IMR-90 (cell line): ENCODE measurements around the gene FAM174C. TPM values are rescaled to one million over a fixed set of nuclear protein-coding genes. Genes with fewer than 3 reads are reported as not detected.

Source experiments
- ATAC-seq: fragments of 200-7000 bp; cut with Tn5 transposase; 2 replicates; pipeline ENCODE4 v1.9.1; 2020; ENCODE audit warnings: low read depth, mild to moderate bottlenecking, moderate library complexity
- BruUV-seq: library from RNA; stranded (reverse); fragments of 400-500 nt; replicated peaks from 2 replicates; lab custom pipeline; 2021; lab: Mats Ljungman, UMichigan
- CTCF ChIA-PET: fragments of 300-600 bp; formaldehyde crosslinking; extraction: SDS; loops from one replicate; lab custom pipeline; 2021; ENCODE audit warnings: antibody characterized with exemption; lab: Yijun Ruan, JAX
- POLR2A ChIA-PET: fragments of 300-600 bp; sonication (Branson Sonifier 250); formaldehyde crosslinking; loops from one replicate; lab custom pipeline; 2022; ENCODE audit warnings: antibody characterized with exemption; ENCODE audit not compliant: unreplicated experiment; lab: Charles Lee
- DNase-seq: peaks from one replicate; pipeline ENCODE4 v3.0.0; 2013
- H2AFZ ChIP-seq: replicated peaks from 2 replicates; pipeline ENCODE3; 2013; ENCODE audit warnings: low read length, mild to moderate bottlenecking; ENCODE audit not compliant: poor library complexity
- H2AK5ac ChIP-seq: 2 replicates; pipeline ENCODE4 v1.6.1; 2013; ENCODE audit warnings: low read depth, low read length, inconsistent platforms
- H2AK9ac ChIP-seq: replicated peaks from 2 replicates; pipeline ENCODE3; 2013; ENCODE audit warnings: mild to moderate bottlenecking, low read depth, low read length, moderate library complexity; ENCODE audit not compliant: poor library complexity
- H2BK120ac ChIP-seq: 2 replicates; pipeline ENCODE4 v1.6.1; 2013; ENCODE audit warnings: low read depth, low read length, inconsistent platforms
- H2BK15ac ChIP-seq: 3 replicates; pipeline ENCODE4 v1.6.1; 2013; ENCODE audit warnings: low read depth, low read length, inconsistent platforms
- H2BK20ac ChIP-seq: 2 replicates; pipeline ENCODE4 v1.6.1; 2013; ENCODE audit warnings: low read depth, mild to moderate bottlenecking, inconsistent platforms, low read length, moderate library complexity
- H2BK5ac ChIP-seq: 2 replicates; pipeline ENCODE4 v1.6.1; 2013; ENCODE audit warnings: mild to moderate bottlenecking, low read depth, low read length, inconsistent platforms; ENCODE audit not compliant: poor library complexity, severe bottlenecking
- H3K14ac ChIP-seq: replicated peaks from 2 replicates; pipeline ENCODE4 v1.6.1; 2013; ENCODE audit warnings: low read depth, low read length, inconsistent platforms
- H3K18ac ChIP-seq: 2 replicates; pipeline ENCODE4 v1.6.1; 2013; ENCODE audit warnings: low read depth, low read length, control low read depth
- H3K23ac ChIP-seq: 2 replicates; pipeline ENCODE4 v1.6.1; 2013; ENCODE audit warnings: low read depth, low read length, inconsistent platforms
- H3K27ac ChIP-seq: 2 replicates; pipeline ENCODE4 v1.5.1; 2013; ENCODE audit warnings: mild to moderate bottlenecking, control low read depth, low read length; ENCODE audit not compliant: insufficient read depth
- H3K27me3 ChIP-seq: 2 replicates; pipeline ENCODE4 v1.6.1; 2013; ENCODE audit warnings: low read length; ENCODE audit not compliant: control insufficient read depth, insufficient read depth
- H3K36me3 ChIP-seq: 2 replicates; pipeline ENCODE4 v1.6.1; 2013; ENCODE audit warnings: low read length, mixed read lengths; ENCODE audit not compliant: control insufficient read depth, insufficient read depth
- H3K4ac ChIP-seq: 2 replicates; pipeline ENCODE4 v1.6.1; 2013; ENCODE audit warnings: low read depth, low read length, inconsistent platforms
- H3K4me1 ChIP-seq: 2 replicates; pipeline ENCODE4 v1.6.1; 2013; ENCODE audit warnings: low read length, mixed read lengths; ENCODE audit not compliant: control insufficient read depth, insufficient read depth
- H3K4me2 ChIP-seq: 2 replicates; pipeline ENCODE4 v1.6.1; 2013; ENCODE audit warnings: low read depth, mild to moderate bottlenecking, control low read depth, low read length, moderate library complexity
- H3K4me3 ChIP-seq: 2 replicates; pipeline ENCODE4 v1.5.1; 2013; ENCODE audit warnings: low read depth, mild to moderate bottlenecking, control low read depth, low read length, moderate library complexity; ENCODE audit not compliant: insufficient read depth
- H3K56ac ChIP-seq: 2 replicates; pipeline ENCODE4 v1.6.1; 2013; ENCODE audit warnings: low read length, inconsistent platforms; ENCODE audit not compliant: insufficient read depth; ENCODE audit errors: extremely low read depth
- H3K79me1 ChIP-seq, 2 experiments: 2 replicates each; pipeline ENCODE4 v1.6.1; 2013; ENCODE audit warnings: low read length in 2 of 2, inconsistent platforms in 1 of 2, low read depth in 1 of 2
- H3K9ac ChIP-seq: 2 replicates; pipeline ENCODE4 v1.6.1; 2013; ENCODE audit warnings: low read depth, low read length, control low read depth
- H3K9me1 ChIP-seq: 2 replicates; pipeline ENCODE4 v1.6.1; 2013; ENCODE audit warnings: low read length, inconsistent platforms; ENCODE audit not compliant: insufficient read depth
- H3K9me3 ChIP-seq: 2 replicates; pipeline ENCODE4 v1.6.1; 2013; ENCODE audit warnings: low read length; ENCODE audit not compliant: control insufficient read depth, insufficient read depth
- H4K20me1 ChIP-seq: 2 replicates; pipeline ENCODE4 v1.6.1; 2013; ENCODE audit warnings: low read length, inconsistent platforms; ENCODE audit not compliant: insufficient read depth
- H4K5ac ChIP-seq: 2 replicates; pipeline ENCODE4 v1.6.1; 2013; ENCODE audit warnings: mild to moderate bottlenecking, low read depth, low read length, control low read depth
- H4K8ac ChIP-seq, 2 experiments: 2 replicates each; pipeline ENCODE4 v1.6.1; 2013; ENCODE audit warnings: low read depth in 2 of 2, low read length in 2 of 2, control low read depth in 1 of 2, inconsistent platforms in 1 of 2
- H4K91ac ChIP-seq: 2 replicates; pipeline ENCODE4 v1.6.1; 2013; ENCODE audit warnings: low read depth, low read length, inconsistent platforms; ENCODE audit not compliant: insufficient read depth
- MAFK ChIP-seq: IDR thresholded peaks from 2 replicates; pipeline ENCODE4 v1.6.1; 2012; ENCODE audit warnings: low read depth, low read length, improper control_type of control experiment
- POLR2A ChIP-seq: IDR thresholded peaks from 2 replicates; pipeline ENCODE4 v1.6.1; 2012; ENCODE audit warnings: mild to moderate bottlenecking, low read depth, low read length
- WGBS, 2 experiments: methylation state at CpG; one replicate each; pipeline versions ENCODE4 v1.1.5 to v1.1.7; 2013; ENCODE audit warnings: missing lambda C conversion rate in 2 of 2; ENCODE audit not compliant: insufficient read length in 1 of 2; ENCODE audit errors: extremely low coverage in 2 of 2; 5-methylcytosine and 5-hydroxymethylcytosine counted together
- dilution Hi-C: fragments of 300-500 bp; cut with HindIII; formaldehyde crosslinking; loops from one replicate; pipeline ENCODE4 v1.14.3; 2018; ENCODE audit warnings: low sequenced_read_pairs; ENCODE audit not compliant: unreplicated experiment
- in situ Hi-C: fragments of 300-500 bp; cut with MboI; formaldehyde crosslinking; loops from 3 replicates; pipeline ENCODE4 v1.14.3; 2019; ENCODE audit warnings: low sequenced_read_pairs, inconsistent platforms, mixed read lengths
- intact Hi-C: fragments of 100-400 bp; cut with micrococcal nuclease; formaldehyde crosslinking; loops from 2 replicates; pipeline ENCODE4 v1.10.0; 2022
- polyA plus RNA-seq, 3 experiments: library from polyadenylated mRNA; depleted of rRNA; stranded (reverse); fragments of >200 nt; gene quantifications; 2 replicates each; pipeline ENCODE4 v1.2.3, GENCODE V29; 2012; ENCODE audit warnings: low replicate concordance in 1 of 3
- total RNA-seq: library from RNA; depleted of rRNA; stranded (reverse); fragments of >200 nt; gene quantifications from 2 replicates; pipeline ENCODE4 v1.2.3, GENCODE V29; 2012

FAM174C gene
- total and polyA plus RNA-seq, 2 of the 4 experiments (the other 2 are of a cell fraction), result 7.5 to 61.8 TPM

DNA sequence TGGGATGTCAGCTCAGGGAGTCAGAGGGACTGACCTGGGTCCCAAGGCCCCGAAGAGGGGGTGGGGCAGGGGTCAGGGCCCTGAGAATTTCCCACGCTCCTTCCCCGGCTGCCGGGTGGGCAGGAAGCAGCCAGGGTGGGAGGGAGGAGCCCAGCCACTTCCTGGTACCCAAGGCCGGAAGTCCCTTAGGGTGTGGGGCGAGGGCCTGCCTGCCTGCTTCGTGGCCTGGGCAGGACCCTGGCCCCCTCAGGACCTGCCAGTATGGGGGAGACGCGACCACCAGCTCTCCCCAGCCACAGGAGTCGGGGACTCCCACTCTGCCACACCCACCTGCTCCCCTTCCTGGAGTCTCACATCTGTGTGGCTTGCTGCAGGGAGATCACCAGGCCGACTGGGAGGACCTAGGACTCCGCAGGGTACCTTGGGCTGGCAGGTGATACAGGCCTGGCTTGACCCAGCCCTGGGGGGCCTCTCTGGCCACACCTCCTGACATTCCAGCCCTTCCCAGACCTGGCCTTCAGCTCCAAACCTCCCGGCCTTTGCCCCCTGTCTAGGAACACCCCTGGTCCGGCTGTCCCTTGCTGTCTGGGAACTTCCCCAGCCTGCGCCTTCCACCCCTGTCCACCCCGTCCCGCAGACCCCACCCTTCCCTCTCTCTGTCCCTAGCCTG, 16.0 kb upstream of the FAM174C start:
- peaks cover 52% of the 10 kb centered on the region for H3K4me1 ChIP-seq
- dilution Hi-C loops (no loop called here), intact Hi-C loops (no loop called here), in situ Hi-C loops (no loop called here)
- H3K4me3 ChIP-seq, result no peak overlapping the region
- 0 out of 2 replicates have a peak overlapping the region, but pooled peaks have one; percentile 25 for H4K5ac ChIP-seq
- peak overlapping the region; percentile 13 for H4K91ac ChIP-seq
- peak; percentile 51 for DNase-seq
- WGBS, 2 experiments, result 50% methylated on average over 2 of the region's 17 CpGs; no CpG with 5 or more reads in 1 of the 2 experiments
- peaks cover 60% of the 10 kb centered on the region for H4K20me1 ChIP-seq
- H3K56ac ChIP-seq, result no peak overlapping the region
- peak overlapping the region in 1 of 2 experiments; percentile 57; a peak in 3 of 4 replicates for H4K8ac ChIP-seq
- H2BK120ac ChIP-seq, result no peak overlapping the region
- ChIA-PET CTCF (interaction anchor here (1.4 kb wide), 1 partner anchor 15 kb away, joined by 5 read pairs; no protein-coding TSS in a partner anchor), POLR2A (no interaction called here)
- peaks cover 43% of the 10 kb centered on the region for H3K36me3 ChIP-seq
- no peak overlapping the region for H3K9ac ChIP-seq
- H3K4ac ChIP-seq, result peak overlapping the region; percentile 50
- peak overlapping the region; percentile 93 for H2AK9ac ChIP-seq
- H3K27me3 ChIP-seq, result no peaks in the 10 kb centered on the region
- H3K9me1 ChIP-seq, result peaks cover 3% of the 10 kb centered on the region; the same call in 1 of the 2 replicates
- H2BK15ac ChIP-seq, result no peak overlapping the region
- H3K27ac ChIP-seq, result peak overlapping the region; percentile 65
- H2BK5ac ChIP-seq, result peak overlapping the region; percentile 78
- no peaks in the 10 kb centered on the region for H3K9me3 ChIP-seq
- TF ChIP-seq MAFK (no peak), POLR2A (peak; percentile 69; the same call in 1 of the 2 replicates)
- H2AK5ac ChIP-seq, result peak overlapping the region; percentile 86; the same call in 1 of the 2 replicates
- H3K14ac ChIP-seq, result peak overlapping the region; percentile 68; the same call in 1 of the 2 replicates
- peak; percentile 3 for ATAC-seq
- peak overlapping the region; percentile 61 for H2AFZ ChIP-seq
- H3K23ac ChIP-seq, result no peak overlapping the region
- no TSS peak for BruUV-seq
- no peak overlapping the region for H2BK20ac ChIP-seq
- H3K79me1 ChIP-seq, result peaks cover 0 to 68% of the 10 kb centered on the region in 2 experiments; a peak in 2 of 4 replicates
- H3K4me2 ChIP-seq, result no peak overlapping the region
- H3K18ac ChIP-seq, result no peak overlapping the region
